ENCODE results near the gene SDR42E2.

DNA sequence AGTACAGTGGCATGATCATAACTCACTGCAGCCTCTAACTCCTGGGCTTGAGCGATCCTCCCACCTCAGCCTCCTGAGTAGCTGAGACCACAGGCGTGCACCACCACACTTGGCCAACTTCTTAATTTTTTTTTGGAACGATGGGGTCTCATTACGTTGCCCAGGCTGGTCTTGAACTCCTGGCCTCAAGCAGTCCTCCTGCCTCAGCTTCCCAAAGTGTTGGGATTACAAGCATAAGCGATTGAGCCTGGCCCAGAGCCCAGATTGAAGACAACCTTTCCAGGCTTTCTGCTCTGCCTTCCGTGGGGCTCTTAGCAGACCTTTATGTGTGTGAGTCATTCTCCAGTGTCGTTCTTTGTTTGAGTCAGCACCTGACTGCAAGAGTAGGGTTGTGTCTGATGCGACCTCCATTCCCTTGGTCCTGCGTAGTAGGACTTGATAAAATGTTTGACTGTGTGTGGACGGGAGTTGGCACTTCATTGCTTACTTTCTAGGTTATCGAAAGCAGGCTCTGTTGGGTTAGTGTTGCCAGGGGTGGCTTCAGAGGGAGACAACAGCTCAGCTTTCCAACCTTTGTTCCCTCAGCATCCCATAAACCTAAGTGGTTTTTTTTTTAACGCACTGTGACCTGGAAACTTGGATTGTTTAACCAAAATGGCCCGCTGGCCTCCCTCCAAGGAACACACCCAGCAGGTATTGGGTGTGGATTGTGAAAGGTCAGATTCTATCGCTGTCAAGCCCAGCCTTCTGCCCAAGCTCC is 70.2 kb downstream of the SDR42E2 start:
- TF ChIP-seq, protein P1, sequence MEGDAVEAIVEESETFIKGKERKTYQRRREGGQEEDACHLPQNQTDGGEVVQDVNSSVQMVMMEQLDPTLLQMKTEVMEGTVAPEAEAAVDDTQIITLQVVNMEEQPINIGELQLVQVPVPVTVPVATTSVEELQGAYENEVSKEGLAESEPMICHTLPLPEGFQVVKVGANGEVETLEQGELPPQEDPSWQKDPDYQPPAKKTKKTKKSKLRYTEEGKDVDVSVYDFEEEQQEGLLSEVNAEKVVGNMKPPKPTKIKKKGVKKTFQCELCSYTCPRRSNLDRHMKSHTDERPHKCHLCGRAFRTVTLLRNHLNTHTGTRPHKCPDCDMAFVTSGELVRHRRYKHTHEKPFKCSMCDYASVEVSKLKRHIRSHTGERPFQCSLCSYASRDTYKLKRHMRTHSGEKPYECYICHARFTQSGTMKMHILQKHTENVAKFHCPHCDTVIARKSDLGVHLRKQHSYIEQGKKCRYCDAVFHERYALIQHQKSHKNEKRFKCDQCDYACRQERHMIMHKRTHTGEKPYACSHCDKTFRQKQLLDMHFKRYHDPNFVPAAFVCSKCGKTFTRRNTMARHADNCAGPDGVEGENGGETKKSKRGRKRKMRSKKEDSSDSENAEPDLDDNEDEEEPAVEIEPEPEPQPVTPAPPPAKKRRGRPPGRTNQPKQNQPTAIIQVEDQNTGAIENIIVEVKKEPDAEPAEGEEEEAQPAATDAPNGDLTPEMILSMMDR (IDR thresholded peaks at IDR 0.05): no peak
- TF ChIP-seq POLR2A (IDR thresholded peaks at IDR 0.05): no peak
